Epidermal melanocyte (primary cell): ENCODE measurements around the gene GH2.

Experiments used
- DNase-seq: peaks from one replicate; pipeline ENCODE4 v3.0.0; 2011; ENCODE audit warnings: low spot score; ENCODE audit not compliant: insufficient read length

Gene GH2

DNA sequence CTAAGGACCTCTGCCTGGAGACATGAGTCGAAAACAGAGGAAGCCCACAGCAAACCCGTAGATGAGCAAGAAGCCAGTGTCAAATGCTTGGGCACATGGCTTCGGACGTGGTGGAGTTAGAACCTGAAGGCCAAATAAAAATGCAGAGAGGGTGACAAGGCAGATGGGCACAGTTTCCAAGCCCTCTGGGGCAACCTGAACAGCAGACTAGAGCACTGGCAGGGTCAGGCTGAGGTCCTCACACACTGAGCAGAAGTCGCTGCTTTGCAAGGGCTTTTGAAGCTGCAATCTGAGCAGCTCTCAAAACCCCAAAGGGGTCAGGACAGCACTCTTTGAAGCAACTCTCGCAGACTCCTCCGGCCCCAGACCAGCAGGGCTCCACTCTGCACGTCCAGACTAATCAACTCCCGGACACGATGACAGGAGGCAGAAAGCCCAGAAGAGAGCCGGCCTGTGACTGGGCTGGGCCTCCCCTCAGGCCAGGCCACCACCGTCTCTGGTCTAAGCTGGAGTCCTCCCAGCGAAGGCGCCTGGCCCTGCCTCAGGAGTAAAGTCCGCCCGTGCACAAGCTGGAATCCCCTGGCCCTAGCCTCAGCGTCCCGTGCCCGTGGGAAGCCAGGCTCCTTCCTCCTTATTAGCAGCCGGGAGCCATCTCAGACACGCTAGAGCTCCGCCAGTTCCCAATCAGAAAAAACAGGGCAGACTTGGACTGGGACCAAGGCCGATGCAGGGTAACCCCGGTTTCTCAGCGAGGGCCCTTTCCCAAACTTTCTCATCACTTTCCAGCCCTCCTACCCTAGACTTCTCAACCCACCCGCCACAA lies 40.2 kb downstream of the GH2 start:
- DNase-seq = peak; percentile 15

DNA sequence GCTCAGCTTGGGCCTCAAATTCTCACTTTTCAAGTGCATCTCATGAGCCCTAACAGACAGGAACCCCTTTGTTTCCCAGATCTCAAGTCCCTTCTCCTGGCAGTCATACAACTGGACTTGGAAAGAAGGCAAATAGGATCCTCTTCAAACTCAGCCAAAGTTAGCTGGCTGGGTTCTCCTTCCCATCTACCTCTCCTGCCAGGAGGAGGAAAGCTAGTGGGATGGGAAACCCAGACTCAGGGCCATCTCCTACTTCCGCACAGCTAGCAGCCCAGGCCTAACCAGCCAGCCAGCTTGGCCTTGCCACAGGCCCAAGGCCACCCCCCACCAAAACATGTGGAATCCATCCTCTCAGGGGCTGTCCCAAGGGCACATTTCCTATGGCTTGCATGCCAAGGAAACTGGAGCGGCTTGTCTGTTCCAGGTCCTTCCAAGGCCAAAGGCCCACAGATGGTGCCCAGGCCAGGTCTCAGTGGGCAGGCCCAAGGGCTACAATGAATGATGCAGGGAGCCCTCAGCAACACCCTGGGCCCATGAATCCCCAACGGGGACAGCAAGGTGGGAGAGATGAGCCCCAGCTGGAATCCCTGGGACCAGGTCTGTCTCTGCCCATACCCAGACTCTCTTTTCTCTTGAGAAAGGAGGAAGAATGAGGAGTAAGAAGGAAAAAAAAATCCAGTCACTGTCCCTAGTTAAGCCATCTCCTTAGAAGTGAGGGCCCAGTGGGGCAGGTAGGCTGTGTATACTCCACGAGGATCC lies 41.0 kb downstream of the GH2 start:
- peak; percentile 32 for DNase-seq

- no peak for DNase-seq
These were observed 43.0 kb downstream of the GH2 start for GRCh38 chr17:63838631-63839171.

GRCh38 chr17:63837962-63838600 lies 43.7 kb downstream of the GH2 start:
- no peak for DNase-seq

DNA sequence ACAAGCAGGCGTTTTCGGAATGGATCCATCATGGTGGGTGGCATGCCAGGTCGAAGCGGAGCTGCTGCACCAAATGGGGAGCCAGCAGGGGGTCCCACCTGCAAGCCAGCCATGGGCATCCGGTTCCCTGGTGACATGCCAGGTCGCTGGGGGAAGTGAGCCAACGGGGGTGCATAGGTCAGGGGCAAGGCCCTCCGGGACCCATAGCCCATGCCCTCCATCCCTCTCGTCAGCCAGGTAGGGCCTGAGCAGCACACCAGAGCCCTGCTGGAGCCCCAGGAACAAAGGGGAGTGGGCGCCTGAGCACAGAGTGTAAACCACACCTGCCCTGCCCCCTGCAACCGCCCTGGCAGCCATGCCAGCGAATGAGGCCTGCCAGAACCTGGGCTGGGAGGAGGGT lies 44.3 kb downstream of the GH2 start:
- no peak for DNase-seq

GRCh38 chr17:63836811-63837210 lies 44.9 kb downstream of the GH2 start:
- DNase-seq = no peak

DNA sequence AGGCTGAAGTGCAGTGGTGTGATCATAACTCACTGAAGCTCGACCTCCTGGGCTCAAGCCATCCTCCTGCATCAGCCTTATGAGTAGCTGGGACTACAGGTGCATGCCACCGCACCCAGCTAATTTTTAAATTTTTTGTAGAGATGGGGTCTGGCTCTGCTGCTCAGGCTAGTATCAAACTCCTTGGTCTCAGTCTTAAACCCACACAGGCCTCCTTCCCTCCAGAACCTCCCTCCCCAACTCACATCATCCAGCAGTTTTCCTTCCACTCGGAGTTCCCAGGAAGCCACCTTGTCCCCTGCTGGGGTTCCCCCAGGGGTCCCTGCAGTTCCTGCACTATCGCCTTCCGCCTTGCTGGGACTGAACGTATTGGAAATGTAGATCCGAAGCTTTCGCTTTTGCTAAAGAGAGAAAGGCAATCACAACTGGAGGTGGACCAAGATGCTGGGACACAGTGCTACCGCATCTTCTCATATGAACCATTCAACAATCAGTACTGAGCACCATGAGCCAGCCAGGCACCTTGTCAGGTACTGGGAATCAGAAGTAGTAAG lies 46.5 kb downstream of the GH2 start:
- no peak for DNase-seq

DNA sequence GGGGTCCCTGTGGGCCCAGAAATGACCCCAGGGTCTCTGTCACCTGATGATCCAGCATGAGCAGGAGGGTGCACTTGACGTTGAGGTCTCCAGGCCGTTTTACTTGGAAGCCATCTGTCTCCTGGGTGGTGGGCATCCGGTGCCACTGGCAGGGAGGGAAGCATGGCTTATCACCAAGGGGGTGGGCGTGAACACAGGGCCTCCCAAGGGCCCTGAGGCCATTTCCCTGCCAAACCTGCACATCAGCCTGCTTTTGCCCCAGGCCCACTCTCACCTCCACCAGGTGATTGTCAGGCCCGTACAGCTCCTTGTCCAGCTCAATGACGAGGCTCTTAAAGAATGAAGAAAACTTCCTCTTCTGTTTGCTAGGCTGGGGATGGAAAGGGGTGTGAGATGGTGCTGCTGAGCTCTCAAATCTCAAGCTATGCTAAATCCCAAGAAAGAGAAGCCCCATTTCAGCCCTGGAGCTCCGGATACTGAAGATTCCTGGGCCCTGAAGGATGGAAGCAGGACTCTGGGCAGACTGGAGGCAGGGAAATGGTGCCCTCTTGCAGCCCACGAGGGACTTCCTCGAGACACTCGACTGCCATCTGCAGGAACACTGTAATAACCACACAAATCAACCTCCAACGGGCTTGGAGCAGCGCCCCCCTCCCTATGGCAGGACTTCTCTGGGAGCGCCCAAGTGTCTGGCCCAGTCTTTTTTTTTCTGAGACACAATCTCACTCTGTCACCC lies 47.1 kb downstream of the GH2 start:
- peak; percentile 38 for DNase-seq

GRCh38 chr17:63833741-63834373 lies 47.9 kb downstream of the GH2 start:
- DNase-seq = no peak

GRCh38 chr17:63833026-63833740 lies 48.6 kb downstream of the GH2 start:
- DNase-seq = no peak

GRCh38 chr17:63832455-63832854 lies 49.3 kb downstream of the GH2 start:
- DNase-seq = no peak

- DNase-seq = no peak
These were observed 49.7 kb downstream of the GH2 start for GRCh38 chr17:63832014-63832413.

DNA sequence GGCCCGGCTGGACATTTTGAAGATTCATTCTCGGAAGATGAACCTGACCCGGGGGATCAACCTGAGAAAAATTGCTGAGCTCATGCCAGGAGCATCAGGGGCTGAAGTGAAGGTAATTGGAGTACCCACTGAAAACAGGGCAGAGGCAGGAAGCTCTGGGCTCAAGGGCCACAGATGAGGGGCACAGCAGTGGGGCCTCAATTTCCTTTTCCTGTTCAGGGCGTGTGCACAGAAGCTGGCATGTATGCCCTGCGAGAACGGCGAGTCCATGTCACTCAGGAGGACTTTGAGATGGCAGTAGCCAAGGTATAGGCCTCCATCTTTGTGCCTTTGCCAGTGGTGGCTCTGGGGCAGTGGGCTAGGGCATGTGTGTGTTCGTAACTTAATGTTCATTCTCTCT lies 50.2 kb downstream of the GH2 start:
- no peak for DNase-seq

GRCh38 chr17:63830904-63831491 lies 50.7 kb downstream of the GH2 start:
- DNase-seq = no peak

DNA sequence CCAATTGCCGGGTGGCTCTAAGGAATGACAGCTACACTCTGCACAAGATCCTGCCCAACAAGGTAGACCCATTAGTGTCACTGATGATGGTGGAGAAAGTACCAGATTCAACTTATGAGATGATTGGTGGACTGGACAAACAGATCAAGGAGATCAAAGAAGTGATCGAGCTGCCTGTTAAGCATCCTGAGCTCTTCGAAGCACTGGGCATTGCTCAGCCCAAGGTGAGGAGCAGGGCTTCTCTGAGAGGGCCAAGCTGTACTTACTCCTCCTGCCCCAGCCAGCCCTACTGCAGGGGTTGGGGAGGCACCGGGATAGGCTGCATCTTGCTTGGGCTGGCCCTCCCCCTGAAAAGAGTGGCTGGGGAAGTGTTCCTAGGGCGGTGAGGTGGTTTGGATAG lies 51.5 kb downstream of the GH2 start:
- DNase-seq = no peak
